Activated CD4-positive, alpha-beta T cell treated with anti-CD3 and anti-CD28 coated beads, Interleukin-2, Interleukin-4, amounts not matched to agents 100 ng/mL and 50 ng/mL, durations not matched to agents 16 hours and 8 hours (primary cell): Measurements from ENCODE around the gene SULT1A2.
"Not testable (repeated sequence)": the region's sequence is repeated elsewhere in the genome, so short reads cannot be mapped to it uniquely, and the experiment has no call there.

Source experiments
- DNase-seq: peaks from one replicate; pipeline ENCODE4 v3.0.0-alpha.2; 2020; ENCODE audit warnings: low spot score

The SULT1A2 gene

DNA sequence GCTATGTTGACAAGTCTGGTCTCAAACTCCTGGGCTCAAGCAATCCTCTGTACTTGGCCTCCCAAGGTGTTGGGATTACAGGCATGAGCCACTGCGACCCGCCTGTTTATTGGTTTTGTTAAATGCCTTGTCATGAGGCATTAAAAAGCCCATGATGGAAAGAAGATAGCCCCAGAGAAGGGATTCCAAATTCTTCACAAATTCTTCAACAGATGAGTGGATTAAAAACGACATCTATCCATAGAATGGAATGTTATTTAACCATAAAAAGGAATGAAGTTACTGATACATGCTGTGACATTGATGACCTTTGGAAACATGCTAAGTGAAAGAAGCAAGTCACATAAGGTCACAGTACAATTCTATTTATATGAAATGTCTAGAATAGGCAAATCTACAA, 38.4 kb downstream of the SULT1A2 start:
- DNase-seq = no peak

DNA sequence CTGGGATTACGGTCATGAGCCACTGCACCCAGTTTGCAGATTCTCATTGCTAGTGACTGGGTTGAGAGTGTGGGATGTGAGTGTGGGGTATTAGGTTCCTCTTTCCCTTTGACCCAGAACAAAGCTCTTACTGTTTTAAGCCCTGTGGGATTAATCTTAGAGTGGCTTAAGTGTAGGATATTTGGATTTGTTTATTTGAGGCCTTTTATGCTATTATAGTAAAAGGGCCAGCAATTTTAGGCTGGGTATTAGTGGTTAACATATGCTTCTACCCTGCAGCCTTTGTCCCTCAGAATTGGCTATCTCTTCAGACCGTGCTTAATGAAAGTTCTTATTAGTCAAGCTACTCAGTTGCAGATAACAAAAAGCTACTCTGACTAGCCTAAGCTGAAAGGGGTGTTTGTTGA, 39.9 kb downstream of the SULT1A2 start:
- DNase-seq = no peak

DNA sequence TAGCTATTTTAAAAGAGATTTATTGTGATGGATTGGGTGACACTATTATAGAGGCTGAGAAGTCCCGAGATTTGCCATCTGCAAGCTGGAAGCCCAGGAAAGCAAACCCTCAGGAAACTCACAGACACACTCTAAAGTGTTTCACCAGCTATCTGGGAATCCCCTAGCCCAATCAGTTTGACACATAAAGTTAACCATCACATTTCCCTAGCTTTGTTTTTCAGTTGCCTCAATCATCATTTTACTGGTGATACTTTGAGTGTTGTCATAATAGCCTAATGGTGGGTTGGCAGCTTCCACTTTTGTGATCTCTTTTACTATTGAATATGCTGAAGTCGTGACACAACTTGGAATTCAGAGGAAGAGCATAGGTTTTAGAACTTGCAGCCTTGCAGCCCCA, 41.3 kb downstream of the SULT1A2 start:
- DNase-seq = peak; percentile 34

DNA sequence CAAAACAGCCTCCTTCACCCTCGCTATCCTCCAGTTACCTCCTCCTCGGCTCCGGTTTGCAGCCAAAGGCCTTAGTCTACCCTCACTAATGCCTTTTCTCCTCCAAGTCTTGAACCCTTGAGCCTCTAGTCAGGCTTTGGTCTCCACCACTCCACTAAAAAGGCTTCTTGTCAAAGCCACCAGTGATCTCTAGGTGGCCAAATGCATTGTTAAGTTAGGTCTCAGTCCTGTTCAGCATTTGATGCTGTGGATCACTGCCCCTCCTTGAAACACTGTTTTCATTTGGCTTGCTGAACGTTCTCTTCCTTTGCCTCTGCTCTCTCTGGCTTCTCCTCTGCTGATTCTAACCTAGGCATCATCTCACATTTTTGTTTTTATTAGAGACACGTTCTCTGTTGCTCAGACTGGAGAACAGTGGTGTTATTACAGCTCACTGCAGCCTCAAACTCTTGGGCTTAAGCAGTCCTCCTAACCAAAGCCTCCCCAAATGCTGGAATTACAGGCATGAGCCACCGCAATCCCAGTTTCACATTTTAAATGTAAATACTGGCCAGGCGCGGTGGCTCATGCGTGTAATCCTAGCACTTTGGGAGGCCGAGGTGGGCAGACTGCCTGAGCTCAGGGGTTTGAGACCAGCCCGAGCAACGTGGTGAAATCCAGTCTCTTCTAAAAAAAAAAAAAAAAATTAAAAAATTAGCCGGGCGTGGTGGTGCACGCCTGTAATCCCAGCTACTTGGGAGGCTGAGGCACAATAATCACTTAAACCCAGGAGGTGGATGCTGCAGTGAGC, 42.0 kb downstream of the SULT1A2 start:
- DNase-seq = no peak

DNA sequence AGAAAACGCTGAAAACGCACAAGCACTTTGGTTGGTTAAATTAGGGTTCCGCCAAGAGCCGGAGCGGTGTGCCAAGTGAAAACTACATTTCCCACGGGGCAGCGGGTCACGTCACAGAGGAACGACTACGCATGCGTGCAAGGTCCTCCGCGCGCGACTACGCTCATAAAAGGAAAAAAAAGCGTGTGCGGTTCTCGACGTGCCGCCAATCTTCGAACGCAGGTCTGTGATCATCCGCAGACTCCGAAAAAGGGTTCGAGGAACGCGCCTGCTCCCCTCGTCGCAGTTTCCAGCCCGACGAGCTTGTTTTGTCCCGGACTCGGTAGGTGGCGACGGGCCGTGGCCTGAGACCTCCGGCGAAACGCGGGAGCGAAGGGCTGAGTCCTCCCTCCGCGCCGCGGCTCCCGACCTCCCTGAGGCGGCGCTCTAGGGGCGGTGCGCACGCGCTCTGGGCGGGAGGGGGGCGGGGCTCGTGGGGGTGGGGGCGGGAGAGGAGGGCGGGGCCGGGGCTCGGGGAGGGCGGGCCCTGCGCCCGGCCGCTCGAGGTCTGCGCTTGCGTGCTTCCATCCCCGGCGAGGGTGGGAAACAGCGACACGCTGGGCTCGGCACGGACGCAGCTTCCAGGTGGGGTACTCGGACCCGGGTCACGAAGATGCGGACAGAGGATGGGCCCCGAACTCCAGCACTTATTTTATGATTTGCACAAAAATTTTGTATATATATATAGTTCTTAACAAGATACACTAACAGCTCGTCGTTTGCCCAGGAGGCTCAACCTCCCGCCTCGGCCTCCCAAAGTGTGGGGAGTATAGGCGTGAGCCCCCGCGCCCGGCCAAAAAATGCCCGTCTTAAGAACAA, 42.8 kb downstream of the SULT1A2 start, which contains the start of gene SGF29:
Gene SGF29 (plus strand): TSS at position 145 of the 858 bp plus-strand sequence. CDS start 27,150 bp downstream, outside the sequence.
- DNase-seq = peak; percentile 93

DNA sequence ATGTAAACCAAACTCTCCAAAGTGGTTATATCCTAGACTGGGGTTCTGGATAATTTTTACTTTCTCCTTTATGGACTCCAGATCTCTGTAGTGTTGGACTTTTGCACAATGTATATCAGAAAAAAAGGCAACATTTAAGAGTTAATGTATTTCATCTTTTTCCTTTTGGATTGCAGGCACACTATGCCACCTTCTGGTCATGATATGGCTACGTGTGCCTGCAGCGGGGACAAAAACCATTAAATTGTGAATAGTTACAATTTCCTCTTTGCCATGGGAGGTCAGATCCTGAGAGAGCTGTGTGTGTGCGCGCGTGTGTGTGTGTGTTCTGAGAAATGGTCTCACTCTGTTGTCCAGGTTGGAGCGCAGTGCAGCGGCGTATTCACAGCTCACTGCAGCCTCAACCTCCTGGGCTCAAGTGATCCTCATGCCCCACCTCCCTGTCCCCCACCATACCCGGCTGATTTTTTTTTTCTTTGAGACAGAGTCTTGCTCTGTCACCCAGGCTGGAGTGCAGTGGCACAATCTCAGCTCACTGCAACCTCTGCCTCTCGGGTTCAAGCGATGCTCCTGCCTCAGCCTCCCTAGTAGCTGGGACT, 47.5 kb downstream of the SULT1A2 start:
- peak; percentile 17 for DNase-seq

DNA sequence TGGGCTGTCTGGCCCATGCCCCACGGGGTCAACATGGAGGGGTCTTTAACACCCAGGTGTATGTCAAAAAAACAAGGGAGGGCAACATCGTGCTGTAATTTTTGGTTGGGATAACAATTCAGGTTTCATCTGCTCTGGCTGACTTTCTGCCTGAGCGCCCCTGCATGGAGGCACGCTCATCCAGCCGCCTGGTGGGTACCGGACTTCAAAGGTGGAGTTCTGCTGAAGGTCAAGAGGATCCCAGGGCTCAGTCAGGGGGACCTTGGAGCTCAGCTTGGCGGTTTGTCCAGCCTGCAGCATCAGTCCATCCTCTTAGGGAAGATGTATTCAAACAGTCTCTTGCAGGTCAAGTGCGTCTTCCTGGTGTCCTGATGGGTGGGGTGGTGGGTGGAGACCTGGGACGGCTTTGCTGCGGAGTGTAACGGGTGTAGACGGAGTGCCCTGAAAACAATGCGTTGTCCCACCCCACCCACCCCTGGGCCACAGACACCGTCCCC, 48.5 kb downstream of the SULT1A2 start:
- no peak for DNase-seq

DNA sequence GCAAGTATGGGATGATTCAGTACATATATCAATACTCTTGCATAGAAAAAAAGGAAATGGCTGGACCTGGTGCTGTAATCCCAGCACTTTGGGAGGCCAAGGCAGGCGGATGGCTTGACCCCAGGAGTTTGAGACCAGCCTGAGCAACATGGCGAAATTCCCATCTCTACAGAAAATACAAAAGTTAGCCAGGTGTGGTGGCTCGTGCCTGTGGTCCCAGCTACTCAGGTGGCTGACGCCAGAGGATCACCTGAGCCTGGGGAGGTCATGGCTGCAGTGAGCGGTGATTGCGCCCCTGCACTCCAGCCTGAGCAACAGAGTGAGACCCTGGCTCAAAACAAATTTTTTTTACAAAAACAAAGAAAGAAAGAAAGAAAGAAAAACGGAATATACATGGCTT, 50.2 kb downstream of the SULT1A2 start:
- no peak for DNase-seq

DNA sequence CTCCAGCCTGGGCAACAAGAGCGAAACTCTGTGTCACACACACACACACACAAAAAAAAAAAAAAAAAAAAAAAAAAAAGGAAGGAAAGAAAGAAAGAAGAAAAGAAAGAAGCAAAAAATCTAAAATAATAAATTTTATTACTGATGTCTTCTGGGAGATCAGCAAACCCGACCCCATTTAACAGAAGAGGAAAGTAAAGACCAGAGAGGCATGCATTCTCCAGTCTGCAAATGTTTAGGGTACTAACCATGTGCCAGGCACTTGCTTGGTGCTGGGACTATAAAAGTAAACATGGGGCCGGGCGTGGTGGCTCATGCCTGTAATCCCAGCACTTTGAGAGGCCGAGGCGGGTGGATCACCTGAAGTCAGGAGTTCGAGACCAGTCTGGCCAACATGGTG, 50.9 kb downstream of the SULT1A2 start:
- DNase-seq = not testable (repeated sequence)

DNA sequence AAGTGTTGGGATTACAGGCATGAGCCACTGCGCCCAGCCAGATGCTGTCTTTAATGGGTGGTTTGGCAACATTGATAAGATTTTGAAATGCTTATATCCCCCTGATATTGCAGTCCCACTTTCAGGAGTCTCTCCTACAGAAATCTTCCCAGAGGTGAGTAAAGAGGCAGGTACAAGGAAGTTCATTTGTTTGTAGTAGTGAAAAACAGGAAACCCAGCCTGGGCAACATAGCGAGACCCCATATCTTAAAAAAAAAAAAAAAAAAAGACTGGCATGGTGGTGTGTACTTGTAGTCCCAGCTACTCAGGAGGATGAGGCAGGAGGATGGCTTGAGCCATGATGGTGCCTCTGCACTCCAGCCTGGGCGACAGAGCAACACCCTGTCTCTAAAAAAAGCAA, 51.9 kb downstream of the SULT1A2 start:
- no peak for DNase-seq

DNA sequence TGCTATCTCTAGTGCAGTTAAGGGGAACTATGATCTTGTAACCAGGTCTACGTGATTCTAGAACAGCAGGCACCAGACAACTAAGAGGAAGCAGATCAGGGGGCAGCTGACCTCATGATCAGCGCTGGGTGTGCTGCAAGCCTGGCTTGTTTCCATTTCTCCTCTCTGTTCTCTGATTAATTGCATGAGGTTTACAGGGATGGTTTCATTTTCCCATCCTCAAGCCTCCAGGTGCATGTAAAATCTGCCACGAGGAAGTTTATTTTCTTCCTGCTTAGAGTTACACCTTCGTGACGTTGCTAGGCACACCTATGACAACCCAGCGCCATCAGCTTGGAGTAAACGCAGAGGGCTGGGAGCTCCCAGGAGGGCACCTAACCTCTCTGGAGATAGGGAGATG, 53.8 kb downstream of the SULT1A2 start:
- DNase-seq = no peak

DNA sequence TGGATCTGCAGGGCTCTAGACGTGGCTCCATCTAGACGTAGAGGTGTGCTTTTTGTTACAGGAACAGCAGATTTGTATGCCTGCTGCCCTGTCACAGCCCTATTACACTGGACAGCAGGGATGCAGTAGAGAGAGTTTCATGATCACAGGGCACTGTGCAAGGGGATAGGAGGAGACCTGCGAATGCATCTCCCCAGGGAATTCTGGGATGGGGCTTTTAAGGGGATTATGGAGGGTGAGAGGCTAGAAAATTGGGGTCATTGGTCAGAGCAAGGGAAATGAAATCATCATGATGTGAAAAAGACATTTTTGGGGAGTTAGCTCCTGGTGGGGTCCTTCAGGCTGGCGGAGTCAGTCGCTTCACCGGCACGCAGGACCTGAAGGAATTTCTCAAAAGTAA, 54.2 kb downstream of the SULT1A2 start:
- DNase-seq = no peak
